Dendritic cell treated with granulocyte-macrophage colony-stimulating factor and Interleukin-4, amounts not matched to agents 40 ng/mL and 50 ng/mL, for 4 days (primary cell): ENCODE data around the gene ARHGEF39.

Experiments
- H3K27ac Mint-ChIP-seq: one replicate; pipeline ENCODE4 v1.8.0; 2022; ENCODE audit warnings: mild to moderate bottlenecking, mixed read lengths
- H3K27me3 Mint-ChIP-seq: one replicate; pipeline ENCODE4 v1.8.0; 2022; ENCODE audit warnings: mild to moderate bottlenecking, mixed read lengths
- H3K36me3 Mint-ChIP-seq: one replicate; pipeline ENCODE4 v1.8.0; 2022; ENCODE audit warnings: low read depth, mixed read lengths
- H3K4me1 Mint-ChIP-seq: one replicate; pipeline ENCODE4 v1.8.0; 2022; ENCODE audit warnings: low read depth, mixed read lengths
- H3K4me3 Mint-ChIP-seq: one replicate; pipeline ENCODE4 v1.8.0; 2022; ENCODE audit warnings: mild to moderate bottlenecking, moderate library complexity, mixed read lengths
- H3K9me3 Mint-ChIP-seq: one replicate; pipeline ENCODE4 v1.8.0; 2022; ENCODE audit warnings: mixed read lengths
- intact Hi-C: fragments of 100-400 bp; cut with micrococcal nuclease; formaldehyde crosslinking; loops from one replicate; pipeline ENCODE4 v1.15.0; 2022

Gene ARHGEF39

DNA sequence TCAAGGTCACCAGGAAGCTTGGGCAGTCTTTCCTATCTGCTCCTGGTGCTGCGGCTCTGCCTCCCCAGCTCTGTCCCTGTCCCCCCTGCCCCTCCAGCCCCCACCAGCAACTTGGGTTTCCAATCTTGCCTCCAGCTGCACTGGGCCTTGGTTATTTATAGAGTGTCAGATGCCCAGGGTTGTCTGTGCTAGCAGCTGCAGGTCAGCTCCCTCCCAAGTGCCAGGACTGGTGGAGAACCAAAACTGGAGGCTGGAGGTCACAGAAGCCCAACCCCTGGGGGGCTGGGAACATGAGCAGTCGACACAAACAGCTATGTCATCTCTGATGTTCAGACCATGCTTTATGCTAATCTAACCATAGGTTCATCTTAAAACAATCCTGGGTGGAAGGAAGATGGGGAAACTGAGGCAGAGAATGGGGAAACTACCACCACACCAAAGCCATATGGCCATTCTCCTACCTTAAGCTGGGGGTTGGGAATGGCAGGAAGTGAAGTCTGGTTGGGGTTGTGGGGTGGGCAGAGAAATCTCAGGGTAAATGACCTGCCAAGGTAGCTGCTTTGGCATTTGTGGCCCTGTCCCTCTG lies 23.1 kb upstream of the ARHGEF39 start:
- Mint-ChIP-seq H3K4me1 (peaks cover 37% of the 10 kb centered on the region), H3K27me3 (peaks cover 19% of the 10 kb centered on the region), H3K4me3 (no peak overlapping the region), H3K27ac (no peak overlapping the region), H3K9me3 (no peaks in the 10 kb centered on the region), H3K36me3 (peaks cover 13% of the 10 kb centered on the region)
- intact Hi-C loops: no loop called here

DNA sequence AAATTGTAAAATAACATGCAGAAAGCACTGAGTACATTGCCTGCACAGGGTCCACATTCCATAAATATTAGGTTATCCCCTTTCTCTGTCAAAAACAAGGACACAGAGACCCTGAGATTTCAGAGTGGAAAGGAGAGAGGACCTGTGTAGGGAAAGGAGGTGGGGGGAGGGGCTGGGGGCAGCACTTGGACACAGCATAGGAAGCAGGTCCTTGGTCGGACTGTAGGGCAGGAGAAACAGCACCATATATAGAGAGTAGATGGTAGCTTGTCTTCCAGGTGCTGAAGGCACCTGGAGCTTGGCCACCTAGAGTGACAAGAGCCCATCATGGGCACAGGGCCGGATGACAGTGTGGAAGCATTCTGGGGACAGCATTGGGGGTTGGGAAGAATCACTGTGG lies 22.3 kb upstream of the ARHGEF39 start:
- Mint-ChIP-seq H3K9me3 (no peaks in the 10 kb centered on the region), H3K4me1 (peaks cover 42% of the 10 kb centered on the region), H3K27me3 (peaks cover 24% of the 10 kb centered on the region), H3K4me3 (no peak overlapping the region), H3K27ac (no peak overlapping the region), H3K36me3 (peaks cover 13% of the 10 kb centered on the region)
- intact Hi-C loops: no loop called here

DNA sequence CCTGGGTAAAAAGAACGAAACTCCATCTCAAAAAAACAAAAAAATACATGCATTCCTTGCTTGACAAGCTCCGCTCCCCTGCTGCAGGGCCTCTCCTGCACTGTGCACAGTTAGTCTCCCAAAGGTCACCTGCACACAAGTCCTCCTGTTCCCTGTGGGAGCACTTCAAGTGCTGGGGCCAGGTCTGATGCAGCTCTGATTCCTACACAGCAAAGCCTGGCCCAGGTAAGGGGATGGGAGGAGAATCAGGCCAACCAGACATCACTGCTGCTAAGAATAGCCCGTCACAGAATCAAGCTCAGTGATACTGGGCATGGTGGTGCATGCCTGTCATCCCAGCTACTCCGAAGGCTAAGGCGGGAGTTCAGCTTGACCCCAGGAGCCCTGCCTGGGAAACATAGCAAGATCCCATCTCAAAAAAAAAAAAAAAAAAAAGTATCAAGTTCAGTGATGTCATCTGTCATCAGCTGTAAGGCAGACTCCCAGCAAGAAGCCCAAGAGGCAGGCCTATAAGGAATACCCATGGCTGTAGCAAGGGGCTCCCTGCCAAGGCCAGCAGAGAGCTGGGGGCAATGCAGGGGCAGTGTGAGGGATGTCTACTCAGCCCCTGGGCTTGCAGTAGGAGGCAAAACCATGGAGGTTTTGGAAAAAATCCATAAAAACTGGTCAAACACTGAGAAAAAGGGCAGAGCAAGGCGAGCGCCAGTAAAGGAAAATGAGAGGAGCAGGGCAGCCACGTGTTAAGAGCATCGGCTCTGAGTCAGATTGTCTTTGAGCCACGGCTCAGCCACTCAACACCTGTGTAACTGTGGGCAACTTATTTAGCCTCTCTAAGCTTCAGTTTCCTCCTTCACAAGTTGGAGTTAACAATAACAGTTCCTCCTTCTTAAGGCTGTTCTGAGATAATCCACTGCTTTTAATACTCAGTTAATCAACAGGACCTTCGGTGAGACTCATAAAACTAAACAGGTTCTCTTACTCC lies 21.5 kb upstream of the ARHGEF39 start:
- H3K9me3 Mint-ChIP-seq: no peaks in the 10 kb centered on the region
- intact Hi-C loops: no loop called here
- peaks cover 24% of the 10 kb centered on the region for H3K27me3 Mint-ChIP-seq
- peaks cover 13% of the 10 kb centered on the region for H3K36me3 Mint-ChIP-seq
- peaks cover 41% of the 10 kb centered on the region for H3K4me1 Mint-ChIP-seq
- no peak overlapping the region for H3K4me3 Mint-ChIP-seq
- H3K27ac Mint-ChIP-seq: no peak overlapping the region

DNA sequence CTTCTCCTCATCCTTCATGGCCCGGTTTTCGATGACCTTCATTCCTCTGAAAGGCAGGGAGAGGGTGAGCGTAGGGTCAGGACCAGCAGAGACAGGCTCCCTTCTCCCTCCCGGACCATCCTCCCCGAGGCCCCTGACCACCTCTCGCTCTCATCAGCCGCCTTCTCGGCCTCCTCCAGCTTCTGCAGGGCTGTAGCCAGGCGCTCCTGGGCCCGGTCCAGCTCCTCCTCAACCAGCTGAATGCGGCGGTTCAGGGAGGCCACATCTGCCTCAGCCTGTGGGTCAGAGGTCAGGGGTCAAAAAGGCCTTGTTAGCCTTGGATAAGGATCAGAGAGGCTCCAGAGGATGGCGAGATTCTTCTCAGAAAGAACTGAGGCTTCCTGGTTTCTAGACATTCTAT lies 20.5 kb upstream of the ARHGEF39 start:
- Mint-ChIP-seq H3K27me3 (peaks cover 23% of the 10 kb centered on the region), H3K4me3 (no peak overlapping the region), H3K4me1 (peaks cover 31% of the 10 kb centered on the region), H3K9me3 (no peaks in the 10 kb centered on the region), H3K27ac (no peak overlapping the region), H3K36me3 (peaks cover 8% of the 10 kb centered on the region)
- intact Hi-C loops: no loop called here

DNA sequence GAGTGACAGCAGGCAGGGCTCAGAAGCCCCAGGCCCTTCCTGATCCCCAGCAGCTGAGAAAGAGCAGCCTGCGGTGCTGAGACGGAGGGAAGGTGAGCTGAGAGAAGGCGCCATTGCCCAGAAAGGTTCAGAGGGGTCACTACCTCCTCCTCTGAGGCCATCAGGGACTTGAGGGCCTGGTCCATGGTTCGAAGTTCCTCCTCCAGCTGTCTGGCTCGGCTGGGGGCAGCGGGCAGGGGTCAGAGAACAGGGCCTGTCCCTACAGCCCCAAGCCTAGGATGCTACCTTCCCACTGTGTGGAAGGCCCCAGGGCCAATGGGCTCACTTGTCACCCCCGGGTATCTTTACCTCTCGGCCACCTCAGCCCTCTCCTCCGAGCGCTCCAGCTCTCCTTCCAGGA lies 19.9 kb upstream of the ARHGEF39 start:
- intact Hi-C loops: no loop called here
- Mint-ChIP-seq H3K27me3 (peaks cover 21% of the 10 kb centered on the region), H3K9me3 (no peaks in the 10 kb centered on the region), H3K27ac (no peak overlapping the region), H3K36me3 (peaks cover 7% of the 10 kb centered on the region), H3K4me1 (peaks cover 30% of the 10 kb centered on the region), H3K4me3 (no peak overlapping the region)

DNA sequence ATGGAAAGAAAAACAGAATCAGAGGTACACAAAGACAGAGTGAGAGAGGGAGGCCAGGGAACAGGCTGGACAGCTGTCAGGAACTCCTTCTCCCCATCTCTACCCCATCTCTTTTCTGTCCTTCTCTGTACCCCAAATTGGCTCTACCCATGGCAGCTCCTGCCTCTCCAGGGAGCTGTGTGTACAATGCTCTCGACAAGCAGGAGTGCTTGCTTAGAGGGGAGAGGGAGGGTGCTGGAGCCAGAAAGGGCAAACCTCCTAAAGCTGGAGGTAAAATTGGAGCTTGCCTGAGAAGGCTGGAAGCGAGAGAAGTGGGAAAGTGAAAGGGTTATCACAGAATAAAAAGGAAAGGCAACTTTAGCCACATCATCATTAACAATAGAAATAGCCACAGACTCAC lies 18.3 kb upstream of the ARHGEF39 start:
- intact Hi-C loops: no loop called here
- Mint-ChIP-seq H3K36me3 (peaks cover 7% of the 10 kb centered on the region), H3K9me3 (no peaks in the 10 kb centered on the region), H3K4me1 (peaks cover 16% of the 10 kb centered on the region), H3K27ac (no peak overlapping the region), H3K27me3 (peaks cover 21% of the 10 kb centered on the region), H3K4me3 (no peak overlapping the region)

DNA sequence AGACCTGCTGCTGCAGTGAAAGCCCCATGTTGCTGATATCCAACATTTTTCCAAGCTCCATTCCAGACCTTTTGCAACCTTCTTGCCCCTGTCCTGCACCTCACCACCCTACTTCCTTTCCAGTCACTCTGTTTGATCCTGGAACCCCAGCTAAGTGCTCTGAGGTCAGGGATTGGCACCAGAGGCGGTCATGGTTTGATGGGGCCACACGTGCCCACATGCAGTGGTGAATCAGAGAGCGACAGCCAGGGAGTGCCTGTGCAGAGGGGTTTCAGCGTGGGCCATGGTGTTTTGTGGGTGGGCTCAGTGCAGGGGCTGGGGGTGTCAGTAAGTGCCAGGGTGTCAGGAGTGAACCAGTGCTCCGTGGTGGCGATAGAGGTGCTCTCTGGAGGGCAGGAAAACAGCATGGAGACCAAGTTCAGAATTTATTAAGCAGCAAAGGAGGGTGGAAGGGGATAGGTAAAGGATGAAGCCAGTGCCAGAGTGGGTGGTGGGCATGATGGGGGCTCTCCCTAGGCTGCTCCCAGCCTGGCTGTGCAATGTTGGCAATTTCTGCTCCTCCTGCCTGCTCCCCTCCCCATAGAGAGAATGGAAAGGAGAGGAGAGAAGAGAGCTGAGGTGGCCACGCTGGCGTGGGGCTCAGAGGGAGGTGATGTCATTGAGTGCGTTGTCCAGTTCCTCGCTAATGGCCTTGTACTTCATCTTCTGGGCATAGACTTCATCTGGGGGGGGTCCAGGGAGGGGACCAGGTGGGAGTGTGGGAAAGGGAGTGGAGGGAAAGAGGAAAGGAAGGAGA lies 17.7 kb upstream of the ARHGEF39 start:
- H3K27ac Mint-ChIP-seq: no peak overlapping the region
- peaks cover 7% of the 10 kb centered on the region for H3K36me3 Mint-ChIP-seq
- H3K4me3 Mint-ChIP-seq: no peak overlapping the region
- intact Hi-C loops: no loop called here
- no peaks in the 10 kb centered on the region for H3K9me3 Mint-ChIP-seq
- H3K4me1 Mint-ChIP-seq: peaks cover 16% of the 10 kb centered on the region
- H3K27me3 Mint-ChIP-seq: peaks cover 18% of the 10 kb centered on the region

GRCh38 chr9:35682051-35682450 lies 17.1 kb upstream of the ARHGEF39 start:
- intact Hi-C loops: no loop called here
- Mint-ChIP-seq H3K4me3 (no peak overlapping the region), H3K27ac (no peak overlapping the region), H3K36me3 (peaks cover 7% of the 10 kb centered on the region), H3K27me3 (peaks cover 17% of the 10 kb centered on the region), H3K4me1 (peaks cover 11% of the 10 kb centered on the region), H3K9me3 (no peaks in the 10 kb centered on the region)

- Mint-ChIP-seq H3K9me3 (no peaks in the 10 kb centered on the region), H3K36me3 (peaks cover 7% of the 10 kb centered on the region), H3K27ac (no peak overlapping the region), H3K27me3 (peaks cover 21% of the 10 kb centered on the region), H3K4me1 (peaks cover 12% of the 10 kb centered on the region), H3K4me3 (no peak overlapping the region)
- intact Hi-C loops: no loop called here
Observed at GRCh38 chr9:35681341-35682002, 16.5 kb upstream of the ARHGEF39 start.

GRCh38 chr9:35680331-35681105 lies 15.5 kb upstream of the ARHGEF39 start:
- H3K4me1 Mint-ChIP-seq: peaks cover 19% of the 10 kb centered on the region
- H3K27me3 Mint-ChIP-seq: peaks cover 30% of the 10 kb centered on the region
- no peak overlapping the region for H3K27ac Mint-ChIP-seq
- intact Hi-C loops: no loop called here
- H3K36me3 Mint-ChIP-seq: peaks cover 5% of the 10 kb centered on the region
- no peak overlapping the region for H3K4me3 Mint-ChIP-seq
- no peaks in the 10 kb centered on the region for H3K9me3 Mint-ChIP-seq

DNA sequence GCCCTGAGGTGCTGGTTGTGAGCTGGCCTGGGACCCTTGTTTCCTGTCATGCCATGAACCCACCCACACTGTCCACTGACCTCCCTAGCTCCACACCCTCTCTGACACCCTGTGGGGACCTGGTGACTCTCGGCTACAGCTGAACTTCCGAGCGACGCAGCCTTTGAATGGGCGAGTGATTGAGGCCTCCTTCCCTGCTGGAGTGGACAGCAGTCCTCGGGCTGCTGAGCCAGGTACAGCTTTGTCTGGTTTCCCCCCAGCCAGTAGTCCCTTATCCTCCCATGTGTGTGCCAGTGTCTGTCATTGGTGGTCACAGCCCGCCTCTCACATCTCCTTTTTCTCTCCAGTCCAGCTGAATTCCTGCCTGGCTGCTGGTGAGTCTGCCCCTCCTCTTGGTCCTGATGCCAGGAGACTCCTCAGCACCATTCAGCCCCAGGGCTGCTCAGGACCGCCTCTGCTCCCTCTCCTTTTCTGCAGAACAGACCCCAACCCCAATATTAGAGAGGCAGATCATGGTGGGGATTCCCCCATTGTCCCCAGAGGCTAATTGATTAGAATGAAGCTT lies 14.9 kb upstream of the ARHGEF39 start:
- Mint-ChIP-seq H3K4me3 (no peak overlapping the region), H3K9me3 (no peaks in the 10 kb centered on the region), H3K36me3 (no peaks in the 10 kb centered on the region), H3K27ac (no peak overlapping the region), H3K4me1 (peaks cover 19% of the 10 kb centered on the region), H3K27me3 (peaks cover 36% of the 10 kb centered on the region)
- intact Hi-C loops: no loop called here

- Mint-ChIP-seq H3K4me3 (no peak overlapping the region), H3K4me1 (peaks cover 19% of the 10 kb centered on the region), H3K9me3 (no peaks in the 10 kb centered on the region), H3K27ac (no peak overlapping the region), H3K36me3 (no peaks in the 10 kb centered on the region), H3K27me3 (peaks cover 43% of the 10 kb centered on the region)
- intact Hi-C loops: no loop called here
Observed at GRCh38 chr9:35679091-35679490, 14.1 kb upstream of the ARHGEF39 start.
